ENCODE results near the gene SHISAL2A.

SHISAL2A gene

GRCh38 chr1:52668711-52669110 is 35.7 kb downstream of the SHISAL2A start:
- H3K18ac ChIP-seq (ENCODE audit: low read length), result peak overlapping the region; percentile 20
- H3K27me3 ChIP-seq (ENCODE audit: insufficient read depth, low read length, poor library complexity), result no peaks in the 10 kb centered on the region
- no peak overlapping the region for H3K4ac ChIP-seq (ENCODE audit: low read depth, low read length)
- no peaks in the 10 kb centered on the region for H3K79me2 ChIP-seq (ENCODE audit: control insufficient read depth, insufficient read depth, low read length)
- H3K36me3 ChIP-seq (ENCODE audit: control insufficient read depth, insufficient read depth, low read length), result no peaks in the 10 kb centered on the region
- peak overlapping the region; percentile 84 for H2AK5ac ChIP-seq (ENCODE audit: low read length)
- H4K8ac ChIP-seq (ENCODE audit: low read depth, low read length), result no peak overlapping the region
- no peak overlapping the region for H3K27ac ChIP-seq (ENCODE audit: low read depth, low read length)
- peak overlapping the region; percentile 31 for H2BK120ac ChIP-seq (ENCODE audit: low read depth, low read length)
- WGBS (ENCODE audit: extremely low coverage, insufficient coverage, low lambda C conversion rate), result no CpG with 5 or more reads among the region's 2 CpGs
- no peak overlapping the region for H3K4me3 ChIP-seq (ENCODE audit: low read length)
- no peak overlapping the region for H4K5ac ChIP-seq (ENCODE audit: low read length)
- H3K79me1 ChIP-seq (ENCODE audit: low read length), result no peaks in the 10 kb centered on the region
- H3K4me2 ChIP-seq (ENCODE audit: low read length), result no peak overlapping the region
- DNase-seq, result no peak
- H3K9ac ChIP-seq (ENCODE audit: low read length), result no peak overlapping the region
- H3K23ac ChIP-seq (ENCODE audit: low read length), result no peak overlapping the region
- H2BK5ac ChIP-seq (ENCODE audit: low read length), result peak overlapping the region; percentile 36
- peak overlapping the region; percentile 50 for H3K56ac ChIP-seq (ENCODE audit: low read length)
- H2BK15ac ChIP-seq (replicated peaks; ENCODE audit: low read depth), result no peak overlapping the region
- H3K4me1 ChIP-seq (ENCODE audit: control insufficient read depth, low read depth, low read length), result peaks cover 9% of the 10 kb centered on the region

GRCh38 chr1:52669696-52670095 is 36.7 kb downstream of the SHISAL2A start:
- no peak overlapping the region for H2AK5ac ChIP-seq (ENCODE audit: low read length)
- no peak overlapping the region for H3K4me3 ChIP-seq (ENCODE audit: low read length)
- no peaks in the 10 kb centered on the region for H3K36me3 ChIP-seq (ENCODE audit: control insufficient read depth, insufficient read depth, low read length)
- H3K4me1 ChIP-seq (ENCODE audit: control insufficient read depth, low read depth, low read length), result peaks cover 9% of the 10 kb centered on the region
- H3K4me2 ChIP-seq (ENCODE audit: low read length), result no peak overlapping the region
- no peak overlapping the region for H2BK120ac ChIP-seq (ENCODE audit: low read depth, low read length)
- no peak overlapping the region for H3K18ac ChIP-seq (ENCODE audit: low read length)
- H2BK5ac ChIP-seq (ENCODE audit: low read length), result no peak overlapping the region
- no peak for DNase-seq
- no peaks in the 10 kb centered on the region for H3K79me1 ChIP-seq (ENCODE audit: low read length)
- H2BK15ac ChIP-seq (replicated peaks; ENCODE audit: low read depth), result no peak overlapping the region
- H4K5ac ChIP-seq (ENCODE audit: low read length), result no peak overlapping the region
- H3K23ac ChIP-seq (ENCODE audit: low read length), result no peak overlapping the region
- no peaks in the 10 kb centered on the region for H3K79me2 ChIP-seq (ENCODE audit: control insufficient read depth, insufficient read depth, low read length)
- H3K9ac ChIP-seq (ENCODE audit: low read length), result no peak overlapping the region
- H3K27me3 ChIP-seq (ENCODE audit: insufficient read depth, low read length, poor library complexity), result no peaks in the 10 kb centered on the region
- no peak overlapping the region for H3K4ac ChIP-seq (ENCODE audit: low read depth, low read length)
- WGBS (ENCODE audit: extremely low coverage, insufficient coverage, low lambda C conversion rate), result no CpG with 5 or more reads among the region's 1 CpG
- H3K56ac ChIP-seq (ENCODE audit: low read length), result no peak overlapping the region
- H3K27ac ChIP-seq (ENCODE audit: low read depth, low read length), result no peak overlapping the region
- no peak overlapping the region for H4K8ac ChIP-seq (ENCODE audit: low read depth, low read length)

GRCh38 chr1:52670604-52671003 is 37.6 kb downstream of the SHISAL2A start:
- Histone ChIP-seq H4K8ac (ENCODE audit: low read depth, low read length) (no peak overlapping the region), H3K4ac (ENCODE audit: low read depth, low read length) (no peak overlapping the region), H3K4me1 (ENCODE audit: control insufficient read depth, low read depth, low read length) (peaks cover 6% of the 10 kb centered on the region), H2AK5ac (ENCODE audit: low read length) (no peak overlapping the region), H3K79me2 (ENCODE audit: control insufficient read depth, insufficient read depth, low read length) (no peaks in the 10 kb centered on the region), H3K27ac (ENCODE audit: low read depth, low read length) (no peak overlapping the region), H3K36me3 (ENCODE audit: control insufficient read depth, insufficient read depth, low read length) (no peaks in the 10 kb centered on the region), H2BK5ac (ENCODE audit: low read length) (no peak overlapping the region), H3K27me3 (ENCODE audit: insufficient read depth, low read length, poor library complexity) (no peaks in the 10 kb centered on the region), H2BK120ac (ENCODE audit: low read depth, low read length) (no peak overlapping the region), H3K4me3 (ENCODE audit: low read length) (no peak overlapping the region), H3K23ac (ENCODE audit: low read length) (no peak overlapping the region), H3K79me1 (ENCODE audit: low read length) (no peaks in the 10 kb centered on the region), H2BK15ac (replicated peaks; ENCODE audit: low read depth) (no peak overlapping the region), H3K4me2 (ENCODE audit: low read length) (no peak overlapping the region), H3K9ac (ENCODE audit: low read length) (no peak overlapping the region), H3K56ac (ENCODE audit: low read length) (no peak overlapping the region), H4K5ac (ENCODE audit: low read length) (no peak overlapping the region), H3K18ac (ENCODE audit: low read length) (no peak overlapping the region)
- no peak for DNase-seq
- WGBS (ENCODE audit: extremely low coverage, insufficient coverage, low lambda C conversion rate), result no CpG with 5 or more reads among the region's 2 CpGs

GRCh38 chr1:52672946-52673345 is 40.0 kb downstream of the SHISAL2A start:
- Histone ChIP-seq H3K27me3 (ENCODE audit: insufficient read depth, low read length, poor library complexity) (no peaks in the 10 kb centered on the region), H3K27ac (ENCODE audit: low read depth, low read length) (no peak overlapping the region), H3K36me3 (ENCODE audit: control insufficient read depth, insufficient read depth, low read length) (no peaks in the 10 kb centered on the region), H3K79me1 (ENCODE audit: low read length) (no peaks in the 10 kb centered on the region), H3K56ac (ENCODE audit: low read length) (peak overlapping the region; percentile 40), H3K4me1 (ENCODE audit: control insufficient read depth, low read depth, low read length) (peaks cover 5% of the 10 kb centered on the region), H3K79me2 (ENCODE audit: control insufficient read depth, insufficient read depth, low read length) (no peaks in the 10 kb centered on the region), H2BK120ac (ENCODE audit: low read depth, low read length) (no peak overlapping the region), H4K8ac (ENCODE audit: low read depth, low read length) (no peak overlapping the region), H2BK5ac (ENCODE audit: low read length) (no peak overlapping the region), H3K4ac (ENCODE audit: low read depth, low read length) (no peak overlapping the region), H3K4me2 (ENCODE audit: low read length) (no peak overlapping the region), H3K23ac (ENCODE audit: low read length) (no peak overlapping the region), H3K4me3 (ENCODE audit: low read length) (no peak overlapping the region), H2AK5ac (ENCODE audit: low read length) (peak overlapping the region; percentile 78), H4K5ac (ENCODE audit: low read length) (no peak overlapping the region), H3K18ac (ENCODE audit: low read length) (no peak overlapping the region), H2BK15ac (replicated peaks; ENCODE audit: low read depth) (peak overlapping the region; percentile 14), H3K9ac (ENCODE audit: low read length) (no peak overlapping the region)
- no peak for DNase-seq
- WGBS (ENCODE audit: extremely low coverage, insufficient coverage, low lambda C conversion rate), result no CpG with 5 or more reads among the region's 1 CpG

GRCh38 chr1:52673513-52673912 is 40.5 kb downstream of the SHISAL2A start:
- Histone ChIP-seq H2AK5ac (ENCODE audit: low read length) (no peak overlapping the region), H2BK15ac (replicated peaks; ENCODE audit: low read depth) (no peak overlapping the region), H3K23ac (ENCODE audit: low read length) (no peak overlapping the region), H4K5ac (ENCODE audit: low read length) (no peak overlapping the region), H3K27ac (ENCODE audit: low read depth, low read length) (no peak overlapping the region), H2BK120ac (ENCODE audit: low read depth, low read length) (no peak overlapping the region), H3K27me3 (ENCODE audit: insufficient read depth, low read length, poor library complexity) (no peaks in the 10 kb centered on the region), H3K79me1 (ENCODE audit: low read length) (no peaks in the 10 kb centered on the region), H4K8ac (ENCODE audit: low read depth, low read length) (no peak overlapping the region), H3K79me2 (ENCODE audit: control insufficient read depth, insufficient read depth, low read length) (no peaks in the 10 kb centered on the region), H2BK5ac (ENCODE audit: low read length) (no peak overlapping the region), H3K56ac (ENCODE audit: low read length) (no peak overlapping the region), H3K18ac (ENCODE audit: low read length) (no peak overlapping the region), H3K4me1 (ENCODE audit: control insufficient read depth, low read depth, low read length) (peaks cover 5% of the 10 kb centered on the region), H3K4me2 (ENCODE audit: low read length) (no peak overlapping the region), H3K36me3 (ENCODE audit: control insufficient read depth, insufficient read depth, low read length) (no peaks in the 10 kb centered on the region), H3K4me3 (ENCODE audit: low read length) (no peak overlapping the region), H3K9ac (ENCODE audit: low read length) (no peak overlapping the region), H3K4ac (ENCODE audit: low read depth, low read length) (no peak overlapping the region)
- no CpG with 5 or more reads among the region's 4 CpGs for WGBS (ENCODE audit: extremely low coverage, insufficient coverage, low lambda C conversion rate)
- no peak for DNase-seq
